ENCODE measurements around the gene CNN2.

CNN2 gene

DNA sequence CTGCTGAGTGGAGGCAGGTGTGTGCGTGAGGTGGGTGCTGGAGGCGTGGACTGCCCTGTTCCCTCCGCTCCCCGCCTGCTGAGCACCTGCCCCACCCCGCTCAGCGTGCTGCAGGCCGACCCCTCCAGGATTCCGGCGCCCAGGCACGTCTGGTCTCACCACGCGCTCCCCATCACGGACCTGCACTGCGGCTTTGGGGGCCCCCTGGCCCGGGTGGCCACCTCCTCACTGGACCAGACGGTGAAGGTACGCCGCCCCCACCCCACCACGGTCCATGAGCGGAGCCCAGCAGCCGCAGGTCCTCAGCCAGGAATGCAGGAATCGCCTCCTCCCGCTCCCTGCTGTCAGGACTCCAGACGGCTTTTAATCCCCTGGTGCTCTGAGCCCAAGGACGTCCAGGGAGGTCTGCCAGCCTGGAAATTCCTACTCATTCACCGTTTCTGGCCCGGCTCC lies 36.3 kb upstream of the CNN2 start:
- Histone ChIP-seq H3K27me3 (peaks cover 3% of the 10 kb centered on the region), H3K4me1 (ENCODE audit: control insufficient read depth in 1 of 2, insufficient read depth in 1 of 2, low read depth in 1 of 2, low read length in 1 of 2) (no peaks in the 10 kb centered on the region), H3K9me3 (no peaks in the 10 kb centered on the region), H3K4me3 (ENCODE audit: low read depth in 1 of 2, low read length in 1 of 2) (no peak overlapping the region), H3K27ac (no peak overlapping the region), H3K36me3 (no peaks in the 10 kb centered on the region)
- TF ChIP-seq CTCF (IDR thresholded peaks at IDR 0.05), result no peak

DNA sequence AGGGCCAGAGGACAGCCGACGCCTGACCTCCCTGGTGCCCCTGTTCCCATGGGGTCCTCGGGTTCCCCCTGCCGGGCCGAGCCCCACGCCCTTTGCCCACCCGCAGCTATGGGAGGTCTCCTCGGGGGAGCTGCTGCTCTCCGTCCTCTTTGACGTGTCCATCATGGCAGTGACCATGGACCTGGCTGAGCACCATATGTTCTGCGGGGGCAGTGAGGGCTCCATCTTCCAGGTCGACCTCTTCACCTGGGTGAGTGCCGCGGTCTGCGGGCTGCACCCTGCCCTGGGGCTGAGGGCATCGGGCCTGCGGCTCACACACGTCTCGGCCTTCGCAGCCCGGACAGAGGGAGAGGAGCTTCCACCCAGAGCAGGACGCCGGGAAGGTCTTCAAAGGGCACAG lies 35.7 kb upstream of the CNN2 start:
- H3K4me3 ChIP-seq (ENCODE audit: low read depth in 1 of 2, low read length in 1 of 2), result no peak overlapping the region
- no peaks in the 10 kb centered on the region for H3K4me1 ChIP-seq (ENCODE audit: control insufficient read depth in 1 of 2, insufficient read depth in 1 of 2, low read depth in 1 of 2, low read length in 1 of 2)
- H3K9me3 ChIP-seq, result no peaks in the 10 kb centered on the region
- peaks cover 9% of the 10 kb centered on the region for H3K27me3 ChIP-seq
- no peaks in the 10 kb centered on the region for H3K36me3 ChIP-seq
- no peak overlapping the region for H3K27ac ChIP-seq
- TF ChIP-seq CTCF (IDR thresholded peaks at IDR 0.05), result no peak

GRCh38 chr19:991174-991931 lies 35.1 kb upstream of the CNN2 start:
- no peaks in the 10 kb centered on the region for H3K9me3 ChIP-seq
- H3K27me3 ChIP-seq, result peaks cover 15% of the 10 kb centered on the region
- no peak for TF ChIP-seq CTCF (IDR thresholded peaks at IDR 0.05)
- H3K4me3 ChIP-seq (ENCODE audit: low read depth in 1 of 2, low read length in 1 of 2), result no peak overlapping the region
- H3K36me3 ChIP-seq, result no peaks in the 10 kb centered on the region
- H3K4me1 ChIP-seq (ENCODE audit: control insufficient read depth in 1 of 2, insufficient read depth in 1 of 2, low read depth in 1 of 2, low read length in 1 of 2), result no peaks in the 10 kb centered on the region
- no peak overlapping the region for H3K27ac ChIP-seq

GRCh38 chr19:991932-992669 lies 34.3 kb upstream of the CNN2 start:
- H3K27me3 ChIP-seq, result peaks cover 23% of the 10 kb centered on the region

DNA sequence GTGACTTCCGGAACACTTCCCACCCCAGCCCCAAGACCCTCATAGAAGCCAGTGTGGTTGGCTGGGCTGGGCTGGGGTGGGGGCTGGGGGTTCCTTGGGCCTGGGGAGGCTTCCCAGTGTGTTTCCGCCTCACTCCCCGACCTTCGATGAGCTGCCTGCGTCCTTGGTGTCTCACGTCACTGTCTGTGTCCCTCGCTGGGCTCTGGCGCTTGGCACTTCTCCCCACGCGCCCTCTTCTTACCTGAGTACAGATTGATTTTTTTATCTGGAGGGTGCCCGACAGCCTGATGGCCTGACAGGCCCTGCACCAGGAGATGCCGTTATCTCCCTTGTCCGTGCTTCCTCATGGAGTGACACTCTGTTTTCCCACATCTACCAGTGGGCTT lies 33.7 kb upstream of the CNN2 start:
- H3K27ac ChIP-seq, result no peak overlapping the region
- no peaks in the 10 kb centered on the region for H3K9me3 ChIP-seq
- no peak for TF ChIP-seq CTCF (IDR thresholded peaks at IDR 0.05)
- H3K36me3 ChIP-seq, result no peaks in the 10 kb centered on the region
- H3K4me1 ChIP-seq (ENCODE audit: control insufficient read depth in 1 of 2, insufficient read depth in 1 of 2, low read depth in 1 of 2, low read length in 1 of 2), result no peaks in the 10 kb centered on the region
- H3K27me3 ChIP-seq, result peaks cover 29% of the 10 kb centered on the region
- H3K4me3 ChIP-seq (ENCODE audit: low read depth in 1 of 2, low read length in 1 of 2), result no peak overlapping the region

More at GRCh38 chr19:991932-992669, 34.3 kb upstream of the CNN2 start:
- Histone ChIP-seq H3K9me3 (no peaks in the 10 kb centered on the region), H3K4me1 (ENCODE audit: control insufficient read depth in 1 of 2, insufficient read depth in 1 of 2, low read depth in 1 of 2, low read length in 1 of 2) (no peaks in the 10 kb centered on the region), H3K36me3 (no peaks in the 10 kb centered on the region), H3K4me3 (ENCODE audit: low read depth in 1 of 2, low read length in 1 of 2) (no peak overlapping the region), H3K27ac (no peak overlapping the region)
- TF ChIP-seq CTCF (IDR thresholded peaks at IDR 0.05), result no peak

Data from neutrophil (primary cell).